ENCODE data around the gene HGFAC.

HGFAC gene

GRCh38 chr4:3427134-3427476, 14.7 kb upstream of the HGFAC start:
- no peak for DNase-seq

DNA sequence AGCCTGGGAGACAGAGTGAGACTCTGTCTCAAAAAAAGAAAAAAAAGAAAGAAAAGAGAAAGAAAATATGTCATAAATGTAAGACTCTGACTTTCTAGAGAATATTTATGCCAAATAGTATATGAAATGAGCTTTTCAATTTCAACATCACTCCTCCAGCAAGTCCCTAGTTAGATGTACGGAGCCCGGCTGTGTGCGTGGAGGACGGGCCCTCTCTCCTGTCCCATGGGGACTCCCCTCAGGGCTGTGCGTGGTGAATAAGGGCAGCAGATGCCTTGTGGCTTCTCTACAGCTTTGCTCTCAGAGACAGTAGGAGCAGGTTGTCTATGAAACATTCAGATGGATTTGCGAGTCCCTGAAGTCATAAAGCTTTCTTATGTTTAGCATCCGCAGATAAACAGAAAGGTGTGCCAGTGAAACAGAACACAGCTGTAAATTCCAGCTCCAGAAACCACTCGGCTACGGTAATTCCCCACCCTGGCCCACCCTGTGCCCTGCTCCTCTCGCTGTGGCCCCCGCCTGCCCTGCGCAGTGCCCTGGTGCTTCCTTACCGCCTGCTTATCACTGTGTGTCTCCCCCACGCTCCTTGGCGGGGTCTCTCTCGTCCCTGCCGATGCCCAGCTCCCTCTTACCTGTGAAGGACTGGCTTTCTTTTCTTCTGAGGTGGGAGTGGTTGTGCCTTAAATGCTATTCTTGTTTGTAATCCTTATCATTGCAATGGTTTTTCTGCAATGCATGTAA, 13.9 kb upstream of the HGFAC start:
- DNase-seq, result no peak

DNA sequence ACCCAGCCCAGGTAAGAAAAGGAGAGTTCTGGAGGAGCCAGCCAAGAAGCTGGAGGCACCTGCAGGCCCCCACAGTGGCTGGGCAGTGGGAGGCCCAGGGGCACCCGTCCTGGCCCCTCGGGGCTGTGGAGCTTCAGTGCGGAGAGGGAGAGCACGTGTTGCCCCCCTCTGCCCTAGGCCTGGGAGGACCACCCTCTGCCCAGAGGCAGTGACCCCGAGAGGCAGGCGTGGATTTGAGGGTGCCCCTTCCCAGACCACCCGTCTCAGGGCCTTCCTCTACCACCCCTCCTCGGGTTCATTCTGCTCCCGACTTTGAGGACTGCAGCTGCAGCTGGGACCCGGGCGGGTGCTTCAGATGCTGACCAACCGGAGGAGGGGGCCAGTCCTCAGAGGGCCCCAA, 12.1 kb upstream of the HGFAC start:
- no peak for DNase-seq

DNA sequence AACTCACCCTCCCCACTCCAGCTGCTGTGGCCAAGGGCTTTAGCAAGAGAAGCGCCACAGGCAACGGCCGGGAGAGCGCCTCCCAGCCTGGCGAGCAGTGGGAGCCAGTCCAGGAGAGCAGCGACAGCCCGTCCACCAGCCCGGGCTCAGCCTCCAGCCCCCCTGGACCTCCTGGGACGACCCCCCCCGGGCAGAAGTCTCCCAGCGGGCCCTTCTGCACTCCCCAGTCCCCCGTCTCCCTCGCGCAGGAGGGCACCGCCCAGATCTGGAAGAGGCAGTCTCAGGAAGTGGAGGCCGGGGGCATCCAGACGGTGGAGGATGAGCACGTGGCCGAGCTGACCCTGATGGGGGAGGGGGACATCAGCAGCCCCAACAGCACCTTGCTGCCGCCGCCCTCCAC, 11.2 kb upstream of the HGFAC start:
- no peak for DNase-seq

DNA sequence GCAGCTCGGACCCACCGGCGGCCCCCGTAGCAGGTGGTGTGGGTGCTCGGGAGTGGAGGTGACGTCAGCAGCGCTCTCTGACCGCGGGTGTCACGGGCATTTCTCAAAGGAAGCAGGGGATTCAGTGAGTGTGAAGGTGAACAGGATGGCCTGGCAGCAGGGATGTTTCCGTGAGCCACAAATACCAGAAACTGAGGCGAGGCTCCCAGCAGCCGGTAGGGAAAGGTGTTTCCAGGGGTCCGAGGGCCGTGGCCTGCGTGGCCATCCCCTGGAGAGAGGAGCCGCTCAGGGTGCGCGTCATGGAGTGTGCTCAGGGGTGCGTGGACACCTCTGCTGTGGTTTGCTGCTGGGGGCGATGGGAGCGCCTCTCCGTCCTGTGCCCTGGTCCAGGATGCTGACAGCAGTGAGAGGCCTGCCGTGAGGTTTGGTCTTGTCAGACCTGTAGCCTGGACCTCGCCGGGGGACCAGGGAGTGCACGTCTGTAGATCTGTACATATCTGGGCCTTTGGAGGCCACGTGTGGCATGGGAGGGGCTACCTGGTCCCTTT, 10.2 kb upstream of the HGFAC start:
- DNase-seq, result no peak

- DNase-seq, result no peak
These were observed 9.4 kb upstream of the HGFAC start for GRCh38 chr4:3432381-3432790.

GRCh38 chr4:3433138-3433869, 8.5 kb upstream of the HGFAC start:
- DNase-seq, result no peak

DNA sequence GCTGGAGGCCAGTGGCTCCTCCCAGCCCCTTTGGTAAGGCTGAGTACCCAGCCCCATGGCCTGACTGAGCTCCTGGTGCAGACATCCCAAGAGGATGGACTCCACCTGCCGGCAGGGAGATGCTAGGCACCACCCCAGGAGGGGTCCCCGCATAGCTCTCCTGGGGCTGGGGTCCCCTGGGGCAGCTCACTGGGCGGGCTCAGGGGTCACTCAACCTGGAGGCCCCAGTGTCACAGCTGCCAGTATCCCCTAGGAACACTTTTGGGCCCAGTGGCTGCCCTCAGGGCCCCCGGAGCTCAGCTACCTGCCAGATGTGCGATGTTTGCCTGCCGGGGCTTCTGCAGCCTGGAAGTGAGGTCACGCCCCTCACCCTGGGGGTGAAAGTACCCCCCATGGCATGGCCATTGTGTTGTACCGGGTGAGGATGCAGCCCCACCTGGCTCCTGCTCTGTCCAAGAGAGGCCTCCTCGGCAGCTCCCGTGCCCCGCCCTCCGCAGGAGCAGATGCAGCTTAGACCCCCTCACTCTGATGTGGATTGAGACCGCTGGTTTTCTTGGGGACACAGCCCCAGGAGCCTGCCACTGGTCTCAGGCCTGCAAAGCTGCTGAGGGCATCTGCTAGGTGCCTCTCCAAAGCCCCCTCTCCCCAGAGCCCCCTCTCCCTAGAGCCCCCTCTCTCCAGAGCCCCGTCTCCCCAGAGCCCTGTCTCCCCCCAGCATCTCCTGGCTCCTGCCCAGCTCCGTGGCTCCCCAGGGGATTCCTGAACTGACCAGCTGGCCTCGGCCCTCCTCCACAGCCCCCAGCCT, 6.7 kb upstream of the HGFAC start:
- DNase-seq, result no peak

DNA sequence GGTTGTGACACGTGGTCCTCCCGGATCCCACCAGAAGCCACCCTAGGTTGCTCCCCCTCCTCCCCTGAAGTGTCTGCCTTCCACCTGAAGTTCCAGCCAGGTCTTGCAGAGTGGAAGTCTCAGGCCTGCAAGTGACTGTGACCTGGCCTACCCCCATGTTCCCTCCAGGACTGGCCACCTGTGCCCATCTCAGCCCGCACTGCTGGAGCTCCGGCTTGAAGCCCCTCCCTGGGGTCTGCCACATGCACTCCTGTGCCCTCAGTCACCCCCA, 6.1 kb upstream of the HGFAC start:
- no peak for DNase-seq

GRCh38 chr4:3436048-3436797, 5.5 kb upstream of the HGFAC start:
- no peak for DNase-seq

DNA sequence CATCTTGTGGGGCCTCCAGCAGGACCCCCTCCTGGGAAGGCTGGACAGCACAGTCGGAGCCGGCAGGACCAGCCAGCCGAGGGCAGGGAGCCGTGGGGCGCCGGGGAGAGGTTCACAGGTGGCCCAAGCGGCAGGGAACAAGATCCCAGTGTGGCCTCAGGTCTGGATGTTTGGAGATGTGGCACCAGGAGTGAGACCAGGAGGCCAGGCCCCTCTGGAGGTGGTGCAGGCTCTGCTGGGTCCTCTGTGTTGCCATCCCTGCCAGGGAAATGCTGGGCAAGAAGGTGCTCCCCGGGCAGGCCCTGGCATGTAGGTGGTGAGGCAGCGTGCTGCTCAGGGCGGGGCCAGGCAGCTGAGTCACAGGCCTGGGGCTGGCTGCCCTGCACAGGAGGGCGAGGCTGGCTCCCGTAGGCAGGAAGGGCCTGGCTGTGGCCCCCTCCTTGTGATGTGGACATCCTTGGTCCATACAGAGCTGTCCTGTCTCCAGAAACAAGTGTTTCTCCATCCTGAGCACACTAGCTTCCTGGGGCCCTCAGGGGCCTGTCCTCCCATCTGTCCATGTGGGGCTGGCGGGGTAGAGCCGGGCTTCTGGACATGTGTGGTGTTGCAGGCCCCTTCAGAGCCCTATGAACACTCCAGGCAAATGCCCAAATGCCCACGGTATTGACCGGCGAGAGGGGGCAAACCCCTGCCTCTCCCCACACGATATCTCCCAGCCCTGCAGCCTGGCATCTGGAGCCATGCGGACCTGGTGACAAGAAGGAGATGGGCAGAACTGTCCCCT, 4.8 kb upstream of the HGFAC start:
- no peak for DNase-seq

- DNase-seq, result no peak
These were observed 4.2 kb upstream of the HGFAC start for GRCh38 chr4:3437582-3437936.

GRCh38 chr4:3437998-3438846, 3.5 kb upstream of the HGFAC start:
- DNase-seq, result no peak

GRCh38 chr4:3438847-3439180, 3.0 kb upstream of the HGFAC start:
- DNase-seq, result no peak

GRCh38 chr4:3439391-3439790, 2.4 kb upstream of the HGFAC start:
- DNase-seq, result no peak

- no peak for DNase-seq
These were observed 1.8 kb upstream of the HGFAC start for GRCh38 chr4:3440011-3440410.

DNA sequence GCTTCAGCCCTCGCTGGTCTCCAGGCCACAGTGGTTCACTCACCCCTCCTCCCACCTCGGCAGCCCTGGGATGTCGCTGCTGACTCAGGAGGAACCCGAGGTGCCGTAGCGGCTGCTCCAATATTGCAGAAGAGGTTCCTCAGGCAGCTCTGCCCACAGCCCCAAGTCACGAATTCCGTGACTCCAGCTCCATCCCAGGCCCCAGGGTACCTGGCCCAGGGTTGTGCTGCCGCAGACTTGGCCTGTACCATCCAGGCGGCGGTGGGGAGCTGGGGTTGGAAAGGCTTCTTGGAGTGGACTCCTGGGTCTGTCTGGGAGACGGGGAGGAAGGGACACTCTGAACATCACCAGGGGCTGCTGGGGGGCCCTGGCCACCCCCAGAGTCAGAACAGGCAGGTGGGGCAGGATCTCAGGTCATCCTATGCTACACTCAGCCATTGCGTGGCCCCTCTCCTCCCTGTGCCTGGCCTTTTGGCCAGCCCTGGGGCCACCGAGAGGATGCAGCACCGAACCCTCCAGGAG, 728 bp upstream of the HGFAC start:
- no peak for DNase-seq

GRCh38 chr4:3442460-3442958, 741 bp downstream of the HGFAC start:
- DNase-seq, result no peak

GRCh38 chr4:3442959-3443749, 1.4 kb downstream of the HGFAC start:
- peak; percentile 62 for DNase-seq

DNA sequence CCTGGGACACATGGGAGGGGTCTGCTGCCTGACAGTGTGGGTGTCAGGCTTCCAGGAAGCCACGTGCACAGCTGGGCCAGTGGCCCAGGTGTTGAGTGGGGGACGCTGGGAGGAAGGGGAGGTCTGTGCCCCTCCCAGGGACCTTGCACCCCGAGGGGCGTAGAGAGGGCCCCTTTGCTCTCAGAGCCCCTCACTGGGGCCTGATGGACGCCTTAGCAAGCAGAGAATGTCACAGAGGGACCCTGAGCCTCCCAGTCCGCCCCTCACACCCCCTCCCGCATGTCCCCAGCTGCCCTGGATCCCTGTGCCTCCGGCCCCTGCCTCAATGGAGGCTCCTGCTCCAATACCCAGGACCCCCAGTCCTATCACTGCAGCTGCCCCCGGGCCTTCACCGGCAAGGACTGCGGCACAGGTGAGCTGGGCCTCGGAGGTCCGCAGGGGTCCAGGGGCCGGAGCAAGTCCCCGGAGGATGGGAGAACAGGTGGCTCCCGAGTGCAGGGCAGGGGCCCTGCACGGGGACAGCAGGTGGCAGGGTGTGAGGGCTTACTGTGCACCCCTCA, 2.1 kb downstream of the HGFAC start:
- DNase-seq, result no peak
